GM21737 (cell line): ENCODE measurements around the gene MGAT4A.
A peak's percentile ranks its signal among the peaks of the same experiment; 100 is the strongest.
"Not testable (repeated sequence)": the region's sequence is repeated elsewhere in the genome, so short reads cannot be mapped to it uniquely, and the experiment has no call there.

ENCODE experiments used
- ATAC-seq: cut with Tn5 transposase; IDR thresholded peaks from one replicate; pipeline ENCODE4 v1.9.1; 2021; ENCODE audit warnings: mild to moderate bottlenecking, moderate library complexity; ENCODE audit not compliant: unreplicated experiment

MGAT4A gene

GRCh38 chr2:98759827-98760625 lies 29.1 kb upstream of the MGAT4A start:
- no peak for ATAC-seq

GRCh38 chr2:98759338-98759737 lies 28.4 kb upstream of the MGAT4A start:
- no peak for ATAC-seq

- peak; percentile 87 for ATAC-seq
These were observed 27.0 kb upstream of the MGAT4A start for GRCh38 chr2:98757904-98758421.

- no peak for ATAC-seq
These were observed 22.9 kb upstream of the MGAT4A start for GRCh38 chr2:98753801-98754200.

GRCh38 chr2:98752711-98753110 lies 21.8 kb upstream of the MGAT4A start:
- ATAC-seq: not testable (repeated sequence)

- ATAC-seq: no peak
These were observed 20.8 kb upstream of the MGAT4A start for GRCh38 chr2:98751748-98752147.

GRCh38 chr2:98750593-98751282 lies 19.8 kb upstream of the MGAT4A start:
- ATAC-seq: no peak

GRCh38 chr2:98749066-98749450 lies 18.1 kb upstream of the MGAT4A start:
- ATAC-seq: no peak

GRCh38 chr2:98748292-98749065 lies 17.5 kb upstream of the MGAT4A start:
- ATAC-seq: no peak

- ATAC-seq: no peak
These were observed 17.0 kb upstream of the MGAT4A start for GRCh38 chr2:98747888-98748287.

GRCh38 chr2:98746426-98746825 lies 15.5 kb upstream of the MGAT4A start:
- no peak for ATAC-seq

- ATAC-seq: no peak
These were observed 13.7 kb upstream of the MGAT4A start for GRCh38 chr2:98744595-98744994.

GRCh38 chr2:98743835-98744234 lies 12.9 kb upstream of the MGAT4A start:
- no peak for ATAC-seq

GRCh38 chr2:98739020-98739419 lies 8.1 kb upstream of the MGAT4A start:
- no peak for ATAC-seq

- no peak for ATAC-seq
These were observed 7.4 kb upstream of the MGAT4A start for GRCh38 chr2:98738304-98738703.

GRCh38 chr2:98737848-98738247 lies 6.9 kb upstream of the MGAT4A start:
- no peak for ATAC-seq

- ATAC-seq: no peak
These were observed 5.5 kb upstream of the MGAT4A start for GRCh38 chr2:98736464-98736889.

- no peak for ATAC-seq
These were observed 3.9 kb upstream of the MGAT4A start for GRCh38 chr2:98734823-98735260.

GRCh38 chr2:98734162-98734561 lies 3.2 kb upstream of the MGAT4A start:
- no peak for ATAC-seq

- ATAC-seq: no peak
These were observed 1.6 kb upstream of the MGAT4A start for GRCh38 chr2:98732430-98733051.

GRCh38 chr2:98731894-98732349 lies 990 bp upstream of the MGAT4A start:
- ATAC-seq: no peak
